GM21423 (cell line): ENCODE data around the gene GATD1.

Source experiments
- ATAC-seq: cut with Tn5 transposase; IDR thresholded peaks from one replicate; pipeline ENCODE4 v1.9.1; 2021; ENCODE audit warnings: mild to moderate bottlenecking, moderate library complexity; ENCODE audit not compliant: unreplicated experiment

Gene GATD1

DNA sequence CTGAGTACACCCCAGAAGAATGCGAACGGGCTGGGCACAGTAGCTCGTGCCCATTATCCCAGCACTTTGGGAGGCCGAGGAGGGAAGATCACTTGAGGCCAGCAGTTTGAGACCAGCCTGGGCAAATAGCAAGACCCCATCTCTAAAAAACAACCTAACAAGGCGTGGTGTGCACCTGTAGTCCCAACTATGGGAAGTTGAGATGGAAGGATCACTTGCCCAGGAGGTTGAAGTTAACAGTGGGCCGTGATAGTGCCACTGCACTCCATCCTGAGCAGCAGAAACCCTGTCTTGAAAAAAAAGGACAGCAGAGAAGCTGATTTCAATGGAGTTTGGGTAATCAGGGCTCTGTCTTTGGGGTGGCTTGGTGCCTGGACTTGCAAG is 35.8 kb upstream of the GATD1 start:
- ATAC-seq = no peak

DNA sequence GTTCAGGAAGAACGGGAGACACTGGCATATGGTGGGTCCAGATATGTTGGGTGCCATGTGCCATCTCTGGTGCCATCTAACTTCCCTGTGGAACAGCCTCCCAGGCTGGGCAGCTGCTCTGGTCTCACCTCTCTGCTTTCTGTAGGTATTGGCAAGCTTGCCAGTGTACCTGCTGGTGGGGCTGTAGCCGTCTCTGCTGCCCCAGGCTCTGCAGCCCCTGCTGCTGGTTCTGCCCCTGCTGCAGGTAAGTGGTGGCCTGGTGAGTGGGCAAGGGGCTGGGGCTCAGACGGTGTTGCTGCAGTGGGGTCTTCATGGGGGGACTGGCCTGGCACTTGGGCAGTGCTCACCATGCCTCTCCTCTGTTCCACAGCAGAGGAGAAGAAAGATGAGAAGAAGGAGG is 35.1 kb upstream of the GATD1 start:
- ATAC-seq = no peak

DNA sequence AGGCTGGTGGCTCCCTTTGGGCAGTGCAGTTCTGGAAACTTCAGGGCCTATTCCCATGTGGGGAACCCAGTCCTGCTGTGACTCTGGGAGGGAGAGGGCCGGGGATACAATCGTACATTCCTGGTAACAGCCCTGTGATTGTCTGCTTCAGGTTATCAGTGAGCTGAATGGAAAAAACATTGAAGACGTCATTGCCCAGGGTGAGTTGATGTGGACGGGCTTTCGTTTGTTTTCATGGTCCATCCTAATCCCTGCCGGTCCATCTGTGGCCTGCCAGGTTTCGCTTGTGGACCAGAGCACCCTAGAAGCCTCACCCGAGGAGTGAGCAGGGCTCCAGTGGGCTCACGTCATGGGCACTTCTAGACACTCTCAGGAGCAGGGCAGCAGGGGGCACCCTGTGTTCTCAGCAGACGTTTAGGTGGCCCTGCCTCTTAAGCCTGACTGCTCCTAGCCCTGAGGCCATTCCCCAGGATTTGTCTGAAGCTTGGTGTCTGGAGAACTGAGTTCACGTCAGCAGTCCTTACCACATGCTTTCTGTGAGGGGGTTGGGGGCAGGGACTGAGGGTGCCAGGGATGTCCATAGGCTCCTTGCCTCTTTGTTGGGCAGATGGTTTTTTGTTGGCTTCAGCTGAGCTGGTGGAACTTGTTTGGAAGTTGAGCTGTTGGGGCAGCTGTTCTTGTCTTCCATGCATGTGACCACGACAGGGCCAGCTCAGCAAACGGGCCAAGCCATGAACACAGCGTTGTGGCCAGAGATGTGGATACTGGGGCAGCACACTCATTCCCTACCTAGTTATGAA is 34.4 kb upstream of the GATD1 start:
- no peak for ATAC-seq

DNA sequence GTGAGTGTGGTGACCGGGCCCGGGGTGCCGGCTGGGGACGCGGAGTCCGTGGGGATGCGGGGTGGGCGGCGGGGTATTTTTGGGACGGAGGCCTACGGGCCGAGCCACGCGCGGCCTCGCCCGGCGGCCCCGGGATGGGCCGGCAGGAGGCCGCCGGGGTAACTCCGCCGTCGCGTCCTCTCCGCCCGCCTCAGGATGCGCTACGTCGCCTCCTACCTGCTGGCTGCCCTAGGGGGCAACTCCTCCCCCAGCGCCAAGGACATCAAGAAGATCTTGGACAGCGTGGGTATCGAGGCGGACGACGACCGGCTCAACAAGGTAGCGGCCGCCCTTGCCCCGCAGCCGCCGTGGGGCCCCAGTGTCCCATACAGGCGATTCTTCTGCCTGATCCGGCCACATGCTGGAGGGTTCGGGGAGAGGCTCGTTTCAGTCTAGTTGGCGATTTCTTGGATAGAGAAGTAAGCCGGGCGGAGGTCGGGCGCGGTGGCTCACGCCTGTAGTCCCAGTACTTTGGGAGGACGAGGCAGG is 32.8 kb upstream of the GATD1 start:
- peak; percentile 5 for ATAC-seq

DNA sequence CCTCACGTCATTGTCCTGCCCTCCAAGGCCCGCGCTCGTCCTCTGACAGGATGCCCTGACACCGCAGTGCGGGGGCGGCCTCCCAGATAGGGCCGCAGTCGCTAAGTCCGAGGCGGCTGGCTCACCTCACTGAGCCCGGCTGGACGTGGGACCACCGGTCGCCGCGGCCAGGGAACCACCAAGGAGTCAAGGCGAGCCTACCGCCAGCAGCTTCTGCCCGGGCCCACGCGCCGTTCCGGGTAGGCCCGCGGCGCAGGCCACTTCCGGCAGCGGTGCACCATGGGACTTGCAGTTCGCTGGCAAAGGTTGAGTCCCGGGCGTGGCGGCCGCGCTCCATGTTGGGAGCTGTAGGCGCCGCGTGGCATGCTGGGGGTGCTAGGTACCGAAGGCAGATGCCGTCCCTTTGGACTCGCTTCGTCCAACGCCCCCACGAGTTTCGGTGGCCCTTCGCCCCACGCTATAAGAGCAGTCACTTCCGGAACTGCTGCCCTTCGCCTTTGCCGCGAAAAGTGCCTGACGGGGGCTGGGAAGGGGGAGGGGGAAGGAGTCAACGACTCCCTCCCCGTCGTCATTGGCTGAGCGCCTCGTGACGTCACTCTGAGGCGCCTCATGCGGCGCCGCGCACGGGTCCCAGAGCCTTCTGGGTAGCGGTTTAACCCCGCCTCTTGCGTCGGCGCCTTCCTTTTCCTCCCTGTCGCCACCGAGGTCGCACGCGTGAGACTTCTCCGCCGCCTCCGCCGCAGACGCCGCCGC is 32.2 kb upstream of the GATD1 start, which contains the start of gene RPLP2:
RPLP2 (plus strand) TSS at position 681 of the 753 bp plus-strand sequence. CDS start 268 bp downstream, outside the sequence.
- ATAC-seq = peak; percentile 71

GRCh38 chr11:808427-809286 is 31.4 kb upstream of the GATD1 start:
- no peak for ATAC-seq

DNA sequence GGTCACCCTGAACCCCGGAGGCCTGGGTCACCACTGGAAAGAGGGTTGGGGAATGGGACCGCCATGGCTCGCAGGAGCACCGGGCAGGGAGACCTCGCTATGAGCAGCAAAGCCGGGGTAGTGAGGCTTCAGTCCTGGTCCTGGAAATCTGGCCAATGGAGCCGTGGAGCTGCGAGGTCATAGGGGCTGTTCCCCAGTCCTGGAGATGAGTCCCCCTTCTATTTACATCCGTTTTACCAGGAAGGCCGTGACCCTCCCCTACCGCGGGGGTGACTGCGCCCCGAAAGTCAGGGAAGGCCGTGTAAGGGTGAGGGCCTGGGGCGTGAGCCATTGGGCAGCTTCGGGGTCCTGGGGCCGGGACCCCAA is 27.3 kb upstream of the GATD1 start:
- no peak for ATAC-seq

GRCh38 chr11:803770-804598 is 26.7 kb upstream of the GATD1 start:
- no peak for ATAC-seq

DNA sequence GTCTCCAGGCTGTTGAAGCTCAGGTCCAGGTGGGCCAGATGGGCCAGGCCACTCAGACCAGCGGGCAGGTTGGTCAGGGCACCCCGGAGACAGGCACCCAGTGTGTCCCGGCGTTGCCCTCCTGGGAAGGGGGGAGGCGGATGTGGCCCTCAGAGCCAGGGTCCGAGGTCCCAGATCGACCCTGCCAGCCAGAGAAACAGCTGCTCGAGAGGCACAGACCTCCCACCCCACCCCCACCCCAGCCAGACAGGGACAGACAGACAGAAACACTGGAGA is 26.1 kb upstream of the GATD1 start:
- no peak for ATAC-seq

DNA sequence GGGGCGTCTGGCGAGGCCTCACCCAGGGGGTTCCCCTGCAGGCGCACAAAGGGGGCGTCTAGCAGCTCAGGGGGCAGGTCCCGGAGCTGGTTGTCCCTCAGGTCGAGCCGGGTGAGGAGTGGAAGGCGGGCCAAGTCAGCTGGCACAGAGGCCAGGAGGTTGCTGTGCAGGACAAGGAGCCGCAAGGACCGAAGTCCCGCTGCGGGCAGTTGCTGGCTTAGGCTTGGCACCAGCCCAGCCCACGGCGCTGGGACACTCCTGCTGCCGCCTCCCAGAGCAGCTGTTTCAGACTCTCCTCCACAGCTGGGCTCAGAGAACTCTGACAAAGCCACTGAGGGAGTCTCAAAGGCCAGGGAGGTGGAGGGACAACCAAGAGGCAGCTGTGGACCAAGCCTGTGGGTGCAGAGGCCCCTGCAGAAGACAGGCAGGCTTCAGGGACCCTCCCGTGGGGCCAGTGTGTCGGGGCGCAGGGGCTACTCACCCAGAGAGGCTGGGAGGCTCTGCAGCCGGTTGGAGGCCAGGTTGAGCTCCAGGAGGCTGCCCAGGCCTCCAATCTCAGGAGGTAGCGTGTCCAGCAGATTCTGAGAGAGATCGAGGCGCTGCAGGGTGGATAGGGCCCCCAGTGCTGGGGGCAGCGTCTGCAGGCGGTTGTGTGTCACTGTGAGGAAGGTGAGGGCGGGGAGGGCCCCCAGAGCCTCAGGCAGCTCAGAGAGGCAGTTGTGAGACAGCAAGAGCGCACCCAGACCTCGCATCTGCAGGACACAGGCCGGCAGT is 25.6 kb upstream of the GATD1 start:
- no peak for ATAC-seq

GRCh38 chr11:802018-802617 is 24.8 kb upstream of the GATD1 start:
- no peak for ATAC-seq

GRCh38 chr11:801097-801780 is 24.0 kb upstream of the GATD1 start:
- no peak for ATAC-seq

GRCh38 chr11:800473-800872 is 23.2 kb upstream of the GATD1 start:
- ATAC-seq = no peak

DNA sequence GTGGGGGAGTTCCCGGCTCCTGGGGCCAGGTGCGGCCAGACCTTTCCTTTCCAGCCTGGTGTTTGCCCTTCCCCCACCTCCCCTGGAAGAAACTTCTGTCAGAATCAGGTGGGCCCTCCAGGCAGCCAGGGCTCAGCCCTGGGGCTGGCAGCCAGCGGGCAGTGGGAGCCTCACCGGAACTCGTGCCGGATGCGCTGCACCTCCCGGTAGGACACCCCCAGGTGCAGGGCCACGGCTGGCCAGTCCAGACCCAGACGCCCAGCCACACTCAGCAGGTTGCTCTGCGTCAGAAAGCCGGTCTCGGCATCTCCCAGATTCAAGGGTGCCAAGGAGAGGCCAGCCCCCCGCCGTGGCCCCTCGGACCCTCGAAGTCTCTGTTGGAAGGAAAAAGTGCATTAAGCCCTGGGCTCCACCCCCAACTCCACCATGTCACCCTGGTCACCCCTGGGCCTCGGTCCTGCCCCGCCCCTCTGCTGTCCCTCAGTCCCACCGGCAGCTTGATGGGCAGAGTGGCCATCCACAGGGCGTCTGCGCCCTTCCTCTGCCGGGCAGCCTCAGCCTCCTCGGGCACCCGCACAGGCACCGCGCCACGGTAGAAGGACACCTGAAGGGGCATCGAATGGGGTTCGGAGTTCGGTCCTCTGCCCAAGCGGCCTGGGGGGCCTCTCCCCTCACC is 22.5 kb upstream of the GATD1 start:
- ATAC-seq = no peak

DNA sequence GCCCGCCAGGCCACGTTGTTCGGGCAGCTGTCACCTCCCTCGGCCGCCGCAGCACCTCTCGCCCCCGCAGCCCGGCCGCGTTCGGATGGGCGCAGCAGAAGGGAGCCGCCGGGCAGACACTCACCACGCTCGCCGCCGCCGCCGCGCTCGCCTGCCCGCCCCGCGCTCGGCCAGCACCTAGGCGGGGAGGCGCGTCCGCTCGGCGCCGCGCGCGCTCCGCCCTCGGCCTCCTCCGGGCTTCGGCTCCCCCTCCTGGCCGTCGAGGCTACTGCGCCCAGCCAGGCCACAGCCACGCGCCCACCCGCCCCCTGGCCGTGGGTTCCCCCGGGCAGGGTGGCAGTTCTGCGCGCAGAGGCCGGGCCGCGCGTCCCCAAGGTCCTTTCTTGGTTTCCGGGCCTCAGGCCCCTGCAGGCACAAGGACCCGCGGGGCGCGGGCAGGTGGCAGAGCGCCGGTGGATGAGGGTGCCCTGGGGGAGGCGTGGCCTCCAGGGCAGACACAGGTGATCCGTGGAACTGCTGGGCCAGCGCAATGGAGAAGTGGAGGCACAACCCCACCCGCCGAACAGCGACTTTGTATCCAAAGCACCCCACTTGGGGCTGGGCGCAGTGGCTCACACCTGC is 20.9 kb upstream of the GATD1 start, which contains the start of gene SLC25A22:
SLC25A22 (minus strand) TSS at position 189 of the 621 bp plus-strand sequence. CDS start 3,275 bp downstream, outside the sequence.
- ATAC-seq = peak; percentile 53

DNA sequence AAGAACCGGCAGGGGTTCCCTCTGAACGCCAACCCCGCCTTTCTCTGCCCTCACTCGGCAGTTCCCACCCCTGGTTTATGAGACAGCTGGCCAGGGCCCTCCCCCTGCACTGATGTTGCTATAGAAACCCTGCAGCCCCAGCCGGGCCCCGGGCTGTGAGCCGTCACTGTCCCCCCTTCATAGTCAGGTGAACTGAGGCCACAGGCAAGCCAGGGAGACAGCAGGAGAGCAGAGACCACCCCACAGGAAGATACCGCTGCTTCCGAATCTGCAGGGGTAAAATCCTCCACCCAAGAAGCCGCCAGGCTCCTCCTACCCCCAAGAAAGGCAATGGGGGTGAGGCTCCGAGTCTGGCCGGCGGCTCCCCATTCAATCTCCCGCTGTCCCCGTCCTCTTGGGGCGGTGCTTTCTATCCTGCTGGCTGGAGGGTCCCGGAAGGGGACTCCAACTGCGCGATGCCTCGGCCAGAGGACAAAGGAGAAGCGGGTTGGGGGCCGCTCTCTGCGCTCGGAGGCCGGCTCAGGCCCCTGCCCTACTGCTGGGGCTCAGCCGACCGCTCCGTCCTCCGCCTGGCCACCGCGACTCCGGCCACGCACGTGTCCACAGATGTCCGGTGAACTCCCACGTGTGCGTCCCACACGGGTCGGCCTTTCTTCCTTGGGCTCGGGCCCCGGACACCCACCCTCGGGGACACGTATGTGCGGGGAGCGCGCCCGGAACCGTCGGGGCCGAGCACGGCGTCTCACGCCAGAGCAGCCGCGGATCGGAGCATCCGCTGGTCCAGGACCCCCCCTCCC is 20.2 kb upstream of the GATD1 start:
- ATAC-seq = peak; percentile 34
